ENCODE measurements around the gene ANKRD61.

Gene ANKRD61

GRCh38 chr7:6012355-6013104, 18.6 kb upstream of the ANKRD61 start:
- DNase-seq (ENCODE audit: low read depth), result no peak
- no peak overlapping the region for H3K4me3 ChIP-seq (ENCODE audit: low read depth, low read length)
- TF ChIP-seq CTCF (IDR thresholded peaks at IDR 0.05; ENCODE audit: low read depth, low read length, missing control alignments), result no peak

GRCh38 chr7:6015917-6016652, 15.1 kb upstream of the ANKRD61 start:
- no peak for TF ChIP-seq CTCF (IDR thresholded peaks at IDR 0.05; ENCODE audit: low read depth, low read length, missing control alignments)
- no peak overlapping the region for H3K4me3 ChIP-seq (ENCODE audit: low read depth, low read length)
- no peak for DNase-seq (ENCODE audit: low read depth)

GRCh38 chr7:6016653-6016966, 14.6 kb upstream of the ANKRD61 start:
- H3K4me3 ChIP-seq (ENCODE audit: low read depth, low read length), result no peak overlapping the region
- TF ChIP-seq CTCF (IDR thresholded peaks at IDR 0.05; ENCODE audit: low read depth, low read length, missing control alignments), result no peak
- DNase-seq (ENCODE audit: low read depth), result no peak

GRCh38 chr7:6020371-6021286, 10.5 kb upstream of the ANKRD61 start:
- no peak overlapping the region for H3K4me3 ChIP-seq (ENCODE audit: low read depth, low read length)
- TF ChIP-seq CTCF (IDR thresholded peaks at IDR 0.05; ENCODE audit: low read depth, low read length, missing control alignments), result no peak
- DNase-seq (ENCODE audit: low read depth), result no peak

- TF ChIP-seq CTCF (IDR thresholded peaks at IDR 0.05; ENCODE audit: low read depth, low read length, missing control alignments), result no peak
- H3K4me3 ChIP-seq (ENCODE audit: low read depth, low read length), result no peak overlapping the region
- no peak for DNase-seq (ENCODE audit: low read depth)
These were observed 8.5 kb upstream of the ANKRD61 start for GRCh38 chr7:6022707-6023106.

GRCh38 chr7:6023974-6024435, 7.2 kb upstream of the ANKRD61 start:
- DNase-seq (ENCODE audit: low read depth), result no peak
- no peak for TF ChIP-seq CTCF (IDR thresholded peaks at IDR 0.05; ENCODE audit: low read depth, low read length, missing control alignments)
- no peak overlapping the region for H3K4me3 ChIP-seq (ENCODE audit: low read depth, low read length)
